ENCODE results near the gene TRAPPC2L.

The TRAPPC2L gene

DNA sequence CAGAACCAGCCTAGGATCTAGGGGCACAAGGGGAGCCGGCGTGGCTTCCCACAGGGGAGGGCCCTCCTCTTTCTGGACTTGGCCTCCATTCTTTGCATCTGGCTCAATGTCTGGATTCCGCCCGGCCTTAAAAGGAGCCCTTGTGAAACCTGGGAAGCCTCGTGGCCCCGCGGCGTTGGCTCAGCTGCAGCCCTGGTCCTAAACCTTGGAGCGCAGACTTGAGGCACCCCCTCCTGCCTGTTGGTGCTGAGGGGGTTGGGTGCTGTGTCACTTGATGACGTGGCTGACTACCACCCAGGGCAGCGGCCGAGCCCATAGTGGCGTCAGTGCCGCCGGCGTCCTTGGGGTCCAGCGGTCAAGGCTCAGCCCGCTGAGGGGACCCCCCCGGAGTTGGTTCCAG lies 4.4 kb downstream of the TRAPPC2L start:
- no peak for DNase-seq

DNA sequence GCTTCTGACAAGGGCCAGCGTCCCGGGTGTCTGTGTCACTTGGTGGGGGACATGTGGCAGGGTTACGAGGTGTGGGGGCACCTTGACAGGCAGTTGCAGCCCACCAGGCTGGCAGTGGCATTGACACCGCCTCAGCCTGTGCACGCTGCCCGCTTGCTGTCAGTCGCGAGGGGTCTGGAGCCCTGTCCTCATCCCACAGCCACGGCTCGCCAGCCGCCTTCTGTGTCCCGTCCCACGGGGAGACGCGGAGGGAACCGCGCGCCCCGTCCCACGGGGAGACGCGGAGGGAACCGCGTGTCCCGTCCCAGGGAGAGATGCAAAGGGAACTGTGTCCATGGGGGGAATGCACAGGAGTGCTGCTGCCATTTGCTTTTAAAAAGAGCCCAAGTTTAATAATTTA lies 6.0 kb downstream of the TRAPPC2L start:
- no peak for DNase-seq

DNA sequence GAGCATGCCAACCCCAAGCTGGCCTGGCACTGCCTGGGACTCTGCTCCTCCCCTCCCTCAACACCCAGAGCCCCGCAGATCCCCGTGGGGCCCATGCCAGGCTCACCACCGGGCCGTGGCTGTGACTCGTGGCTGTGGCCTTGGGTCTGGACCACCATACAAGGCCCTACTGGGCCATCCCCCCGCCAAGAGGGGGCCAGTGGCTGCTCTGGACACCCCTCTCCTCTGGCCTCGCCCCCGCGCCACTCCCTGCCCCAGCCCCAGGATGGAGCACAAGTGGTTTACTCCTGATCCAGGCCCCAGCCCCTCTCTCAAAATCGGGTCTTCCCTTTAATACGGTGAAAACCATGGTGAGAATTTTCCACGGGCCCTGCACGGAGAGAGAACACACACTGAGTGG lies 6.5 kb downstream of the TRAPPC2L start:
- no peak for DNase-seq

DNA sequence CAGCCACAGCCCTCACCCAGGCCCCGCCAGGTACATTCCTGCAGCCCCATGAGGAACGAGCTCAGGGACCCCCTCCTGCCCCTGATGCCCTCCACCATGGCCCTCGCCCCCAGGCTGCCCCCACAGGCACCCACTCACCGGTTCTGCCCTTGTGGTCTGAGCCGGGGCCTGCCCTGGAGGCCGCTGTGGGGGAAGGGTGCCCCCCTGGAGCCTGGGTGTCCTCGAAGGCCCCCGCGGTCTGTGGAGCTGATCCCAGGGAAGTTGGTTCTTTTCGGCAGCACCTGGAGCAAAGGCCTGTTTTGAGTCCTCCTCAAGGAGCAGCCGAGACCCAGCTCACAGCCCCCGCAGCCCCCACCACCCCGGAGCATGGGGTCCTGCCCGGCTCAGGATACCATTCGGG lies 7.2 kb downstream of the TRAPPC2L start:
- no peak for DNase-seq

DNA sequence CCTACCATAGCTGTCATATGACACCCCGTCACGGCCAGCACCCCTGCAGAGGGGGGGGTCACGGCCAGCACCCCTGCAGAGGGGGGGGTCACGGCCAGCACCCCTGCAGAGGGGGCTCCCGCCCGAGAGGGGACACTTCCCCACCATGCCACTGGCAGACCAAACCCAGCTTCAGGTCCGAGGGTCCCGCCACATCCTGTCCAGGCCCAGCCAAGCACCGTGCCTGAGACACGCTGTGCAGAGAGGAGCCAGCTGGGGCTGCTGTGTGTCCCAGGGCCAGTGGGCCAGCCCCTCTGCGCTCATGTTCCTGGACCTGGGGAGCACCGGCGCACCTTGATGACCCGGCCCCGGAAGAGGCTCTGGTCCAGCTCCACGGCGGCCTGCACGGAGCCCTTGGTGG lies 7.6 kb downstream of the TRAPPC2L start:
- no peak for DNase-seq

DNA sequence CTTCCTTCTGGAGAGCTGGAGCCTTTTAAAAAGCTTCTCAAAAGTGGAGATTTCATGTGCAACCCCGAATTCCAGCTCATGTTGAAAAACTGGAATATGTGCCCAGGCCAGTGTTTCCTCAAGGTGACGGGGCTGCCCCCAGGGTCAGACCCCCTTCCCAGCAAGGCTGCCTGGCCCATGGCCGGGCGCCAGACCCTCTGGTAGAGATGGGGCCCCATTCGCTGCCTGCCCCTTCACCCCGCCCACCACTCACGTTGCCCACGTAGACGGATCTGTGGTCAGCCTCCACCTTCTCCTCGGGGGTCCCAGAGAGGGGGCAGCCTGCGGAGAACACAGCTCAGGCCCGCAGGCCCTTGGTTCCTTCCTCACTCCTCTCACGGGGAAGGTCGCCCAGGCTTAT lies 8.4 kb downstream of the TRAPPC2L start:
- DNase-seq = no peak

DNA sequence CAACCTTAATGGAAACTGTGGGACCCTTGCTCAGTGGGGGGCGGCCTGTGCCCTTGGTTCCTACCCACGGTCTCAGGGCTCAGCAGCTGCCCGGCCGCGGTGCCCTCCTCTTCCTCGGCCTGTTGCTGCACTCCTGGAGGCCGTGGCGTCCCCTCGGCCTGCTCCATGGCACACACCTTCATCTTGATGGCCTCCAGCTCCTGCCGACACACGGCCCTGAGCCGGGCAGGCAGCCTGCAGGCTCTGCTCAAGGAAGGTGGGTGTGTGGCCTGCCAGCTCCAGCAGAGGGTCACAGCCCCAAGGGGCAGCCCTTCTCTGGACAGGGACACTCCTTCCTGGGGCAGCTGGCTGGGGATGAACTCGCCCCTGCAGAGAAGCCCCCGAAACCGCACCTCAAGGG lies 8.8 kb downstream of the TRAPPC2L start:
- DNase-seq = no peak

DNA sequence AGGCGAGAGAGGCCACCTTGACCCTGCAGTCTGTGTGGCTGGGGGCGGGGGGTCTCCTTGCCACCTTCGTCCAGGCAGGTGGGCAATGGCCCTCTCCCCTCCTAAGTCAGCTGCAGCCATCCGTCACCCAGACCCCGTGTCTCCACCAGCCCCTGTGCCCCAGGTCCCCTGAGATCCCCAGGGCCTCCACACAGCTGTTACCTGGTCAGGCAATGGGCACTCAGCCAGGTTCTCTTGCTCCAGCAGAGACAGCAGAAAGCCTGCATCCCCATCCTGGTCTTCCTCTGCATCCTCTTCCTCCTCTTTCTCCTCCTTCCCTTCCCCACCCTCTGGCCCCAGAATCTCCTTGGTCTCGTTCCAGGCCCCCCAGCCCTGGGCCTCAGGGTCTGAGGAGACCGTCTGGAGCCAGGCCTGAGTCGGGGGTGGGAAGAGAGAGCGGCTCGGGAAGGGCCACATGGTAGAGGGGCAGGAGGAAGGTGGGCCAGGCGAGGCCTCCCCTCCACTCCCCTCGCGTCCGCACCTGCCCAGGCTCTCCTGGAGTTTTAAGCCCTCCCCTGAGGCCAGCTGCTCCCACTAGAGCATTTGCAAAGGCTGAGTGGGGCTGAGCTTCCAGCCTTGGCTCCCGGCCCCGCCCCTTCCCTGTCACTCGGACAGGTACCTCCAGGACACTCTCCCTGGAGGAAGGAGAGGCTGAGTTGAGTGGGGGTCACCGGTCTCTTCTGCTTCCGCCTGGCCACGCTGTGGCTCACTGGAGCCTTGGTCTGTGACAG lies 9.4 kb downstream of the TRAPPC2L start, which contains the start of gene PABPN1L:
TSS of gene PABPN1L (minus strand) at position 510 of the 770 bp plus-strand sequence. CDS start at position 456, 54 bp downstream.
- DNase-seq = no peak

DNA sequence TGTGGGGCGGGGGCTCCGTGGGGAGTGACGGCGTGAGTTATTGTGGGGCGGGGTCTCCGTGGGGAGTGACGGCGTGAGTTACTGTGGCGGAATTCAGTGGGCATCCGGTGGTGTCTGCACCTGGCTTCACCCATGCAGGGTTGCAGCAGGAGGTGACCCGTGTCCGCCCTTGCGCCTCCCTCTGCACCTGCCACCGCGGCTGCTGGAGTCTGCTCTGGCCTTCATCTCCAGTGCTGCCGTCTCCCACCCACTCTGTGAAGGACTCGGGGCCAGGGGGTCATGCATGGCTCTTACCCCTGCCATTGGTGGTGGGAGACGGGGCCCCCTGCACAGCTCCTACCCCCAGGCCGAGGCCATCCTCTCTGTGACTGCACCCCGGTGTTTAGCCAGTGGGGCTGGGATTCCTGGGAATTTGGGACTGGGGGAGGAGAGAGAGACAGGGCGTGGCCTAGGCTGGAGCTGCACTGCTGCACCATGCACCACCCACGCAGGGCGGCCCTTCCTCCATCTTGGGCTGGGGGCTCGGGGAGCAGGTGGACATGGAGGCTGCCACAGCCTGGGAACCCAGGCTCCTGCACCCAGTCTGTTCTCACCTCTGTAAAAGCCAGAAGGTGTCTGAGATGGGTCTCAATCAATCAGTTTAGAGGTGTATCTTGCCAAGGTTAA lies 10.8 kb downstream of the TRAPPC2L start:
- no peak for DNase-seq

DNA sequence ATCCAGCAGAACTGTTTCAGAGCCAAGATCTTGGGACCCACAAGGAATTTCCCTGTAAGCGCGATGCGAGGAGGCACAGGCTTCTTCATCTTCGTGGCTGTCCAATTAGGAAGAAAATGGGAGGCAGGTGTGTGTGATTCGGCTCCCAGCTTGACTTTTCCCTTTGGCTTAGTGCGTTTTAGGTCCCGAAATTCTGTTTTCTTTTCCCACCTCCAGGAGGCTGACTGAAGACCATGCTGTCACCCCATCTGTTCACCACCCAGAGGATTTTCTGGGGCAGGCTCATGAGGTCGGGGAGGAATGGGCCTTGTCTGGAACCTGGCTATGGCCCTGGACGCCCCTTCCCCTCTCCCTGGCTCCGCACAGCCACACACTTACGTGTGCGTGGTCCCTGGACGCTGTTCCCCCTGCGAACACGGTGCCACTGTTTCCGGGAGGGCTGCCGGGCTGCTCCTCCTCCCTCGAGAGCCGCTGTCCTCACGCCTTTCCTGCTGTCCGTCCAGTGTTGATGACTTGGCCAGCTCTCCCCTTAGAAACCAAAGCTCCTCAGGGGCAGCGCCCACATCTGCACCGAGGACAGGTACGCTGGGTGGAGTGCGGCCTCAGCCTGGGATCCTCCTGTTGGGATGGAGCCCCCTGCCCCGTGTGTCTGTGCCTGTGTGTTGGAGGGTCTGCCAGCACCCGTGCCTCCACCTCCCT lies 12.2 kb downstream of the TRAPPC2L start:
- no peak for DNase-seq

DNA sequence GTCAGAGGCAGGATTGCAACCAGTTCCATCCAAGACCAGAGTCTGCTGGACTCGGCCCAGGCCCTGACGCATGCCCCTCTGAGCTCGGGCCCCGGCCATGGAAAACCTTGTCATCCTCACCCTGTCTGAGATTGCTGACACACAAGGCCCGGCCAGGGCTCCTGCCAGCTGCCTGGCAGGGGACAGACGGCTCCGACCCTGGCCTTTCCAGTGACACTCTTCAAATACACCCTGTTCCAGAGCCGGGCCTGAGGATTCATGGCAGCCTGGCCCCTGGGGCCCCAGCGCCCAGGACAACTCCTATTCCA lies 12.7 kb downstream of the TRAPPC2L start:
- DNase-seq = no peak

DNA sequence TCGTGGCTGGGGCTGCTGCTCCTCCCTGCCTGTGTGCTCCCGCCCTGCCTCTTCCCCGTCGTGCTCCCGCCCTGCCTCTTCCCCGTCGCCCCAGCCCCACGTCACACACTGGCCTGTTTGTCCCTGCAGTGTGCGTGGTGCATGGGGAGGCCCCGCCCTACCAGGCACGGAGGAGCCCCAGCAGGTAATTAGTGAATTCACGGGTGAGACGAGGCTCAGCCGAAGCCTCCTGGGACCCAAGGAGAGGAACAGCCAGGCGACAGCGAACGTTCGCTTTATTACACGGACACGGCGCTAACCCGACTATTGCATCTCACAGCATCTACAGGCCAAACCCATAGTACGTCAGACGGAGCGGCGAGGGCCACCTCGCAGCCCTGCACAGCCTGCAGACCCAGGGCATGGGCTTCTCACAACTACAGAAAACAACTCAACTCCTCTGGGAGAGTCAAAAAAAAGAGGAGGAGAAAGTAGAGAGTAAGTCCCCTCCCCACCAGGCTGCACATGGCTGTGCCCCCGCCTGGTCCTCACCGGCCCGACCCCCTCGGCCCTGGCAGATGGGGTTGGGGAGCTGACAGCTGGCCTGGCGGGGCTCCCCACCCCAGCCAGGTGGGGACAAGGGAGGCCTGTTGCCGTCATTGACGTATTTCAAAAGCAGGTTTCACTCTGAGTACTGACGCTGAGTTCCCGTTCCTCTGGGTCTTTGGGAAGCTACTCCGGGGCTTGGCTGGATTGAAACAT lies 13.9 kb downstream of the TRAPPC2L start:
- DNase-seq = no peak

DNA sequence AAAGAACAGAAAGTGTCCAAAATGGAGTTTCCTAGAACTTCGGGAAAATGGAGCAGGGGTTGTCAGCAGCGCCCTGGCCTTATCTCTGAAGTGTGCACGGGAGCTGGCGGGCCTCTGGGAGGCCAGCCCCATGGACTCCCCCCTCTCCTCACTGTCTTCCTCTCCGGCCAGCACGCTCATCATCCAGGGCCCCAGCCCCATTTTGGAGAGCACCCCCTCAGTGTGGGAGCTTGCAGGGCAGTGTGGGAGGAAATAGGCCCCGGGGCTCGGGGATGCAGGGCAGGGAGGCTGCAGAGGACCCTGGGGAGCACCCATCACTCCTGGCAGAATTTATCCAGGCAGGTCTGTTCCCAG lies 14.4 kb downstream of the TRAPPC2L start:
- no peak for DNase-seq

DNA sequence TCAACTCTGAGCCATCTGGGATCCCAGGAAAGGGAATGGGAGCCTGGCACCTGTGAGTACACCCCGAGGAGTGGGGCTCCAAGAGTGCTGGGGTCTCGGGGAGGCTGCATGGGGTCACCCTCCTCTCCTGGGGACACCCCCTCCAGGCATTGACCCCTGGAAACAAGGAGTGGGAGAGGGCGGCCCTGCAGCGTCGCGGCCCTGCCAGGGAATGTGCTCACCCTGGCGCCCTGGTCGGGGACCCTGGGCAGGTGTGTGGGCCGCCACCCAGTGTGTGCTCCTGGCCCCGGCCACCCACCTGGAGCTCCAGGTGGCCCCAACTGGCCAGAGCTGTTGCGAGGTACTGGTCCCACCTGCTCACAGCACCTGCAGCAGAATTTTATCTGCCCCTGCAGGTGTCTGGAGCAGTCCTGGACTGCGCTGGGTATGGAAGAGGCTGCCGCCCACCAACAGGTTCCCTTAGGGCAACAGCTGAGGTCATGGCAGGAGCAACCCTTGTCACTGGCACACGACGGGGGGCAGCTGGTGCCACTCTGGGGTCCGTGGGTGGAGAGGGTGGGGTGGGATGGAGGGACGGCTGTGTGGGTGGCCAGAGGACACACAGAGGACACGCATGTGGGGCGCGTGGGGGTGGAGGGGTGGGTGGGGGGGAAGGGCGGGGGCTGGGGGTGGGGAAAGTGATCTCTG lies 14.9 kb downstream of the TRAPPC2L start:
- no peak for DNase-seq

DNA sequence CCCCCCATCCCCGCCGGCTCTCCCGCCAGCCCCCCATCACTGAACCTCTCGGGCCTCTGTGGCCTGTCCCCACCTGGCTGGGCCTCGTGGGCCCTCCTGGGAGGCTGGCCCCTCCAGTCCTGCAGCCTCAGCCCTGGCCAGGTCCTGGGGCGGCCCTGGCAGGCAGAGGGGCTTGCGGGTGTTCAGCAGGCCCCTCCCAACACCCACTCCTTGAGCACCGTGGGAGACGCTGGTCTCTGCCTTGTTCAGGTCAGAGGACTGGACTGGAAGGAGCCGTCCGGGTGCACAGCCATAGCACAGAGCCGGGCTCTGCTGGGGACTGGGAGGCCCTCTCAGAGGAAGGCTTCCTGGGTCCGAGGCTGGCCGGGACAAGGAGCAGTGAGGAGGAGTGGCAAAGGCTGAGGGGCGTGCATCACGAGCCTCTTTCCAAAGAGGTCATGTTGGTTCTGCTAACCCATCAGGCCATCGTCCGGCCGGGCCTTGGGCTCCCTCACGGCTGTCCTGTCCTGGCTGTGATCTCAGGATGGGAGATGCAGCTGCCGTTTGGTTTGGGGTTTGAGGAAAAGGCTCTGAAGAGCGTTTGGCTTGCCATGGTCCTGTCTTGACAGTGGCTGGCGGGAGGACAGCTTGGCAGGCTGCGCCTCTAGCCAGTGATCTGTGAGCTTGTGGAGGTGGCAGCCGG lies 15.9 kb downstream of the TRAPPC2L start:
- no peak for DNase-seq

DNA sequence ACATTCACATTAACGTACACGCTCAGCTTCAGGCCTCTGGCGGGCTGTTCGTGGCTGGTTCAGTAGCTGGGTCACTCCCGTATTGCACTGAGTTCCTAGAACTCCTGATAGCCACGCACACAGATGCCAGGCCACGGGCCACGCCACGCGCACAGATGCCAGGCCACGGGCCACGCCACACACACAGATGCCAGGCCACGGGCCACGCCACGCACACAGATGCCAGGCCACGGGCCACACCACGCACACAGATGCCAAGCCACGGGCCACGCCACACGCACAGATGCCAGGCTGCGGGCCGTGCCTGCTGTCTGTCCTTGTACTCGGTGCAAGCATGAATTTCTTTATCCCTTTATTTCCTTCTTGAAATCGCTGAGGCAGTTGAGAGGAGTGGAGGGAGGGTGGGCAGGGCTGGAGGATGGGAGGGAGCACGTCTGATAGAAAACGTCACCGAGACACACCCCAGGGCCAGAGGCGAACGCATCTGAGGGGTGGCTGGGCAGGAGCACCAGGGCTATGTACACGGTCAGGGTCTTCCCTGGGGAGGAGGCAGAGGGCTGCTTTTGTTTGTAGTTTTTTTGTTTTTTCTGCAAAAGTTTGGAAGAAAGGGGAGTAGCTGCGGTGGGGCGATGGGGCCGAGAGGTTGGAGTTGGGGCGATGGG lies 18.1 kb downstream of the TRAPPC2L start:
- DNase-seq = no peak

DNA sequence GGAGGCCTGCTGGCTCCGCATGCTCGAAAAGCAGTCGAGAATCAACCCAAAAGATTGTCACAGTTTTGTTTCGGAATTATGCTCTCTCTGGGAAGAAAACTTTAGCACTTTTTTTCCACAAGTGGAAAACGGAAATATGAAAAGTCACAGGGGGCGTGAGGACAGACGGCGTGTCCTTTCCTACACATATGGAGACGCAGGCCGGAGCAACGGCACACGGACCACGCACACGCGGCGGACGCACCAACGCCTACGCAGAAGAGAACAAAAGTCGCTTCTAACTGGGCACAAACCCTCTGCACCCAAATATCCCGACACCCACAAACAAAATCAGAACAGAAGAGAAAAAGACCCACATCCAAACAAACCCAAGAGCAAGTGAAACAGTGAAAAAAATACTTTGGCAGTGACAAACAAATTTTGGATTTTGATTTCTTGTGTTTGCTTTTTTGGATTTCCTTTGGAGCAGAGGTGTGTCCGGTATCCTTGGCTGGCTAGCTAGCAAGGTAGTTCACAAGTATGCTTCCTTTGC lies 18.8 kb downstream of the TRAPPC2L start:
- DNase-seq = no peak

DNA sequence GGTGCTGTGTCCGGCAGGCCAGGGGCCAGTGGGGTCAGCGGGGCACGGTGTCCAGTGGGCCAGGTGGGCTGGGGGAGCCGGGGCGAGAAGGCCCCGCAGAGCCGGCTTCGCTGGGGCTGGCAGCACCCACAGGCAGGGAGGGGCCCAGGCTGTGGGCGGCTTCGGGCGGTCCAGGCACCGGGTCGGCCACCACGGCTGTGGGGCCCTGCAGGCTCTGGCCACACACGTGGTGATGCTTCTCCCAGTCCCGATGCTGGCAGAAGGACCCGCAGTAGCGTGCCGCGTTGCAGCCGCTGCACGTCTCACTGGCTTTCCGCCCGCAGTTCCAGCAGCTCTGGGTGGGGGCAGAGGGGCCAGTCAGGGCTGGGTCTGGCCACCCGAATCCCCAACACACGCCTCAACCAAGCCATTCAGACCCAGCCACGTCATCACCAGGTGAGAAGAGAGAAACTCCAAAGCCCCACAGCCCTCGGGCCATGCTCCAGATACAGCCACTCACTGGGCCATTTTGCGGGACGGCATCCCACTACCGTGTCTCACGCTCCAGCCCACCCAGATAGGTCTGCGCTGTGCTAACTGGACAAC lies 20.1 kb downstream of the TRAPPC2L start:
- DNase-seq = no peak

DNA sequence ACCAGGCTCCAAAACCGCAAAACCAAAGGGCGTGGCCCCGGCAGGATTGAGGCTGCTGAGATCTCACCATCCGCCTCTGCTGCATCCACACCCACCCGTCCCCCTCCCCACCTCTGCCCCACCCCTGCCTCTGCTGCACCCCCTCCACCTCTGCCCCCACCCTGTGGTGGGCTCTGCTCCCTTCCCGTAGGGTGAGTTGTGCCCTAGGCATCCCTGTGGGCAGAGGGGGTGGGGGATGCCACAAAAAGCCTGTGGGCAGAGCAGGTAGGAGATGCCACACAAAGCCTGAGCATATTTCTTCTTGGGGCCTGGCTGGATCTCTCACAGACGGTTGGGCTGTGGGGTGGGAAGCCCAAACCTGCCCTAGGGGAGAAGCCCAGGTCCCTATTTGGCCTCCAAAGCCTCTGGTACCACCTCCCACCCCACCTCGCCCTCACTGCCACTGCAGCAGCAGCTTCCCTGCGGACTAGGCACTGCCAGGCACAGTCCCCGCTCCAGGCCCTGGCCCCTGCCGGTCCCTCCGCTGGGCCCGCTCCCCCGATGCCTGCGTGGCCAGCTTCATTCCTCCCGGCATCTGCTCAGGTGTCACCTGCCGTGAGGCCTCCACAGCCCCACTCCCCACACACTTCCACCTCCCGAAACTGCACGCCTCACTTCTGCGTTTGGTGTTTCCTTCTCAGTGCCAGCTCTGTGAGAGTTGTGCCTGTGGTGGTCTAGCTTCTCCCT lies 20.8 kb downstream of the TRAPPC2L start:
- DNase-seq = no peak

DNA sequence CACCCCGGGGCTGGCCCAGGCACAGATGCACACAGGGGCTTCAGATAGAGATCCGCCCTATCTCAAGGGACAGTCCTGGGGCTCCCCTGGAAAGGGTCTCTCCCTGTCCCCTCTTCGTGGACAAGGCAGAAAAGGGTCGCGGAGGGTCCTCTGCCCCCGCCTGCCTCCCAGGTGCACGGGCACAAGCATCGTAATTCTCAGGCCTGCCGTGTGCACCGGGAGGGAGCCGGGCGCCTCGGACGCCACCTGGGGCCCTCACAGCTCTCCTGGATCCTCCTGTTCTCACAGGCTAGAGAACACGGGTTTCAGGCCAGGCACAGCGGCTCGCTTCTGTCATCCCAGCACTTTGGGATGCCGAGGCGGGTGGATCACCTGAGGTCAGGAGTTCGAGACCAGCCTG lies 21.4 kb downstream of the TRAPPC2L start:
- no peak for DNase-seq
